HG03039 (cell line): ENCODE data around the gene COL16A1.

Source experiments
- ATAC-seq: cut with Tn5 transposase; IDR thresholded peaks from one replicate; pipeline ENCODE4 v1.9.1; 2021; ENCODE audit warnings: mild to moderate bottlenecking, moderate library complexity; ENCODE audit not compliant: unreplicated experiment

Gene COL16A1

GRCh38 chr1:31607360-31607759 lies 96.5 kb downstream of the COL16A1 start:
- no peak for ATAC-seq

DNA sequence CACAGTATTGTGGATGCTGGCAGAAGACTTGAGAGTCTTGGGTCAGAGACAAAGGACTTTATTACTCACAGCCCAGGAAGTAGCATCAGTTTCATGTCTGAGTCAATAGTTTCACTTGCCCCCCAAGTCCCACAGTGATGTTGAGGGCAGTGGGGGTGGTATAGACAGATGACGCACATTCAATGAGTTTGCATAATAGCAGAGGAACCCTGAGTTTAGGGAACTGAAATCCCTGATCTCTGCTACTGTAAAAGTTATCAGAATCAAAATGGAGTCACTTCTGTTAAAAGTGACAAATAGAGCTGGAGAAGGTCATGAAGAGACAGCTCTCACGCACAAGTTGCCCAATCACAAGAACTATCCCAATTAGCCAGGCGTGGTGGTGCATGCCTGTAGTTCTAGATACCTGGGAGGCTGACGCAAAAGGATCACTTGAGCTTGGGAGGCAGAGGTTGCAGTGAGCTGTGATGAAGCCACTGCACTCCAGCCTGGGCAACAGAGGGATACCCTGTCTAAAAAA lies 97.8 kb downstream of the COL16A1 start:
- ATAC-seq = peak; percentile 94
